Kasumi-1 (cell line): ENCODE data around the gene TCEANC.

Experiments used
- DNase-seq, 2 experiments: peaks; one replicate each; lab custom pipeline; 2025; lab: John Stamatoyannopoulos, UW

Gene TCEANC

DNA sequence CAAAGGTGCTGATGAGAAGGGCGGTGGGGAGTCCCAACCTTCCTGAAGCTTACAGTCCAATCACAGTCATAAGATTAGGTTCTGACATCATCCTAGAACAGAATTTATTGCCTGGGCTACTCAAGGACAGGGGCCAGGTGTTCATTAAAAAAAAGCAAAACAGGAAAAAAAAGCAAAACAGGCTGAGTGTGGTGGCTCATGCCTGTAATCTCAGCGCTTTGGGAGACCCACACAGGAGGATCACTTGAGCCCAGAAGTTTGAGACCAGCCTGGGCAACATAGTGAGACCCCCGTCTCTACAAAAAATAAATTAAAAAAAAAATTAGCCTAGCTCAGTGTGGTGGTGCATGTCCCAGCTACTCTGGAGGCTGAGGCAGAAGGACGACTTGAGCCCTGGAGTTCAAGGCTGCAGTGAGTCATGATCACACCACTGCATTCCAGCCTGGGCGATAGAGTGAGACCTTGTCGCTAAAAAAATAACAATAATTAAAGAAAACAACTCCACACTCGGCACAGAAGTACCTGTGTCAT lies 39.0 kb downstream of the TCEANC start:
- no peak for DNase-seq

- DNase-seq = no peak
Observed at GRCh38 chrX:13692771-13693231, 39.9 kb downstream of the TCEANC start.

GRCh38 chrX:13693341-13693961 lies 40.5 kb downstream of the TCEANC start:
- no peak for DNase-seq

DNA sequence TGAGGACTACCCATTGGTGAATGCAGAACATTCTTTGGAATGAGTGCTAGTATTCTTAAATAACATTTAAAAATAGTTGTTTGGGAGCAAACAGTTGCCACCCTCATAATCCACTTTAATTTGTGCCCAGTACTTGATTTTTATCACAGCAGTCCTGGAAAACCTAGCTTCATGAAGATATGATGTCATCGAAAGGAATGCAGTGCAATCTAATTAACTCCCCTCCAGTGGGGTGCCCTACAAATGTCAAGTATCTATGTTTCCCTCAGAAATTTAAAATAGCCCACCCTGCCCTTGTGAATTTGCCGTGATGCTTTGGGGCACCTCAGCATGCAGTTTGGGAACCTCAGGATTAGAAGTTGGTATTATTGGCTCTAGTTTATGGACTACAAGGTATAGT lies 41.4 kb downstream of the TCEANC start:
- no peak for DNase-seq

GRCh38 chrX:13694983-13695382 lies 42.0 kb downstream of the TCEANC start:
- DNase-seq = no peak

GRCh38 chrX:13695601-13696115 lies 42.7 kb downstream of the TCEANC start:
- peak; percentile 21 to 22 for DNase-seq

- peak; percentile 7 to 22 for DNase-seq
Observed at GRCh38 chrX:13697455-13697854, 44.5 kb downstream of the TCEANC start.

GRCh38 chrX:13697976-13698375 lies 45.0 kb downstream of the TCEANC start:
- no peak for DNase-seq

GRCh38 chrX:13698432-13698831 lies 45.5 kb downstream of the TCEANC start:
- no peak for DNase-seq

- DNase-seq = no peak
Observed at GRCh38 chrX:13699183-13699826, 46.4 kb downstream of the TCEANC start.

DNA sequence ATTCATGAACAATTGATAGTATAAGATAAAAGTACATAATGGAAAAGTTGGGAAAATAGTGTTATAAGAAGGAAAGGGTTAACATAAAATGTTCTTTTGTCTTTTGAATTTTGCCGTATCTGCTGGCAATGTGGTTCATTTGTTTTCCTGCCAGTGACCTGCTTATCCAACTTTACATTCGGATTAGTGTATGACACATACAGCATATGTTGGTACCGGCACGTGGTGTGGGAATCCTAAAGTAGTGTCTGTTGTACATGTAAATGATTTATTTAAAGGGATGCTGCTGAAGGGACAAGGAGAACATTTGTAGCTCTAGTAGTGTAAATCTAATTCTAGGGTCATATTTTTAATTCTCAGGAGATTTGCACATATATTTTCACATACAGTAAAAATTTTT lies 47.4 kb downstream of the TCEANC start:
- no peak for DNase-seq

GRCh38 chrX:13702111-13702789 lies 49.3 kb downstream of the TCEANC start:
- DNase-seq = no peak

- no peak for DNase-seq
Observed at GRCh38 chrX:13703135-13703534, 50.2 kb downstream of the TCEANC start.

GRCh38 chrX:13703589-13703988 lies 50.6 kb downstream of the TCEANC start:
- no peak for DNase-seq

DNA sequence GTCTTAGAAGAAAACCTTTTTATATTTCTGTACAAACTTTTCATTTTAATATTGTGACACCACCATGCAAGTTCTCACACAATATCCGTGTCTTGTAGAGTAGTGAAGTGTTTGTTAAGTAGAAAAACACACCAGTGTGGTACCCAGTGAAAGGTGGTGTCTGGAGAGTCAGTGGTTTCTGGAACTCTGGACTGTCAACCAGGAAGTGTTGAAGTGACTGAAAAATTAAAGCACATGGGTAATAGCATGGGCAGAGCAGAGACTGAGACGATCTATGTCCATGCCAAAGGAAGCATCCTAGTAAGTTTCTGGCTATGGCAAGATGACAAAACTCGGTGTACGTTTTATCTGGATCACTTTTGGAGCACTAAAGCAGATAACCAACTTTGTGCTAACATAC lies 58.2 kb downstream of the TCEANC start:
- DNase-seq = no peak
